Spleen (tissue), 11 donors: ENCODE results near the gene PRKG1. TPM values are rescaled to one million over a fixed set of nuclear protein-coding genes. Genes with fewer than 3 reads are reported as not detected.

Experiments
- DNase-seq: peaks from one replicate; pipeline ENCODE4 v3.0.0-alpha.2; 2020
- H3K27ac ChIP-seq, 8 donors: fragments of 200-600 bp; sonication (generic) in 7 of 8; 1 replicate in 4 of 8; 2 replicates in 4 of 8; pipeline versions ENCODE4 v1.5.0 to v1.8.0; 2016 to 2021; ENCODE audit warnings: inconsistent platforms in 4 of 8, mild to moderate bottlenecking in 4 of 8, moderate library complexity in 1 of 8
- H3K27me3 ChIP-seq, 7 donors: fragments of 200-600 bp; sonication (generic) in 6 of 7; replicated peaks in 1 of 7; 1 replicate in 4 of 7; 2 replicates in 3 of 7; pipeline versions ENCODE4 v1.5.0 to v1.8.0; 2016 to 2021; ENCODE audit warnings: inconsistent platforms in 3 of 7, mild to moderate bottlenecking in 1 of 7
- H3K36me3 ChIP-seq, 6 donors: fragments of 200-600 bp; sonication (generic) in 5 of 6; 1 replicate in 4 of 6; 2 replicates in 2 of 6; pipeline versions ENCODE4 v1.5.0 to v1.8.0; 2016 to 2021; ENCODE audit warnings: inconsistent platforms in 2 of 6
- H3K4me1 ChIP-seq, 6 donors: fragments of 200-600 bp; sonication (generic) in 5 of 6; 1 replicate in 3 of 6; 2 replicates in 3 of 6; pipeline versions ENCODE4 v1.5.0 to v1.8.0; 2016 to 2021; ENCODE audit warnings: inconsistent platforms in 3 of 6
- H3K4me3 ChIP-seq, 8 donors: fragments of 200-600 bp; sonication (generic) in 7 of 8; 1 replicate in 4 of 8; 2 replicates in 4 of 8; pipeline versions ENCODE4 v1.5.0 to v1.8.0; 2016 to 2021; ENCODE audit warnings: inconsistent platforms in 4 of 8, mild to moderate bottlenecking in 4 of 8, moderate library complexity in 2 of 8
- H3K9me3 ChIP-seq, 8 donors: fragments of 200-600 bp; sonication (generic) in 7 of 8; 1 replicate in 4 of 8; 2 replicates in 4 of 8; pipeline versions ENCODE4 v1.5.0 to v1.8.0; 2016 to 2021; ENCODE audit warnings: inconsistent platforms in 4 of 8
- POLR2A ChIP-seq, 3 donors: fragments of 450-650 bp; IDR thresholded peaks; one replicate each; pipeline ENCODE4 v1.5.1; 2017; ENCODE audit warnings: antibody characterized with exemption in 3 of 3, mild to moderate bottlenecking in 1 of 3
- POLR2AphosphoS5 ChIP-seq, 3 donors: sonication (generic); formaldehyde crosslinking; IDR thresholded peaks; one replicate each; pipeline ENCODE4 v1.5.1; 2017; ENCODE audit warnings: antibody characterized with exemption in 3 of 3
- WGBS, 5 donors: extraction: QIAGEN DNeasy Blood & Tissue Kit in 3 of 5; methylation state at CpG; one replicate each; pipeline versions ENCODE4 v1.1.5 to v1.1.7; 2013 to 2018; 5-methylcytosine and 5-hydroxymethylcytosine counted together
- intact Hi-C: fragments of 100-400 bp; cut with DNase I; formaldehyde crosslinking; loops from one replicate; pipeline ENCODE4 v1.15.0; 2023; ENCODE audit warnings: low total_unique reads
- polyA plus RNA-seq, 3 donors: library from polyadenylated mRNA; stranded (reverse); fragments of 200-250 nt; gene quantifications; one replicate each; pipeline ENCODE4 v1.2.1, GENCODE V29; 2013
- total RNA-seq, 7 donors: library from RNA; depleted of rRNA in 3 of 7; stranded (reverse); fragments of >200 nt in 3 of 7; fragmentation: NEBNext Ultra II Directional in 4 of 7; extraction: Animal tissue kit (Norgen Biotek cat#: 25700) in 4 of 7; gene quantifications; one replicate each; pipeline versions ENCODE4 v1.1.0 to v1.2.1, GENCODE V29; 2016 to 2021
- TF ChIP-seq, protein P1 (sequence below), 11 experiments: fragments of 200-600 bp in 7 of 11; fragments of 450-650 bp in 4 of 11; sonication (generic) in 4 of 11; IDR thresholded peaks in 8 of 11; conservative IDR thresholded peaks in 3 of 11; 1 replicate in 7 of 11; 2 replicates in 4 of 11; pipeline versions ENCODE4 v1.4.0 to v1.8.0; 2016 to 2021; ENCODE audit warnings: antibody characterized with exemption in 11 of 11, inconsistent platforms in 4 of 11, mild to moderate bottlenecking in 1 of 11
- donor health status: healthy with polysubstance abuse.
- donor health status: DM: no; HTN: no; CAD: no; lungs with moderate emphysema.
- donor health status: DM: no; HTN: no; CAD: no.
- donor health status: Bipolar disorder and iron deficiency.
- donor health status: healthy.
- donor health status: DM: no; HTN: no; CAD: no.
- donor health status: DM: yes; HTN: yes; CAD: no.

The PRKG1 gene
- total and polyA plus RNA-seq, 10 donors = 0.65 to 10.5 (median 7.2) TPM

DNA sequence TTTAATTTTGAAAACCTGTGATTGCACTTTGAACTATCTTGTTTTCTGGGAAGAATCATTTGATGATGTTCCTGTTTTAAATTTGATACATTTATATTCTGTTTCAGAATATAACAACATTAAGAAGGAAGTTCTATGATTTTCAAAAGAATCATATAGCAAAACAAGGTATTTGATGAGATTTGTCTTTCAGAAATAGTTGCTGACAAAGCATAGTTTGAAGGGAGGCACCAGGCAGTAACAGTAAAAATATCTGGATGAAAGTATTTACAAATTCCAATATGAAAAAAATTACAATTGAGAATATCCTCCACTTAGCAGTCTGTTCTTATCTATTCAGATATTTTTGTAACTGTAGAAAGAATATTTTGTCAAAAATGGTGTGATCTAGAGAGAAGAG, 891.2 kb downstream of the PRKG1 start:
- H3K27ac ChIP-seq = no peak overlapping the region
- H3K4me1 ChIP-seq = no peaks in the 10 kb centered on the region
- peaks cover 0 to 4% (median 0%) of the 10 kb centered on the region in 7 donors for H3K27me3 ChIP-seq
- no peak for DNase-seq
- no peaks in the 10 kb centered on the region for H3K9me3 ChIP-seq
- no peak overlapping the region for H3K4me3 ChIP-seq
- intact Hi-C loops = loop anchor here (10.0 kb wide), 1 partner anchor 961 kb away; no protein-coding TSS in a partner anchor
- no peaks in the 10 kb centered on the region for H3K36me3 ChIP-seq
- no peak for TF ChIP-seq POLR2A (IDR thresholded peaks at IDR 0.05)
- TF ChIP-seq, protein P1, sequence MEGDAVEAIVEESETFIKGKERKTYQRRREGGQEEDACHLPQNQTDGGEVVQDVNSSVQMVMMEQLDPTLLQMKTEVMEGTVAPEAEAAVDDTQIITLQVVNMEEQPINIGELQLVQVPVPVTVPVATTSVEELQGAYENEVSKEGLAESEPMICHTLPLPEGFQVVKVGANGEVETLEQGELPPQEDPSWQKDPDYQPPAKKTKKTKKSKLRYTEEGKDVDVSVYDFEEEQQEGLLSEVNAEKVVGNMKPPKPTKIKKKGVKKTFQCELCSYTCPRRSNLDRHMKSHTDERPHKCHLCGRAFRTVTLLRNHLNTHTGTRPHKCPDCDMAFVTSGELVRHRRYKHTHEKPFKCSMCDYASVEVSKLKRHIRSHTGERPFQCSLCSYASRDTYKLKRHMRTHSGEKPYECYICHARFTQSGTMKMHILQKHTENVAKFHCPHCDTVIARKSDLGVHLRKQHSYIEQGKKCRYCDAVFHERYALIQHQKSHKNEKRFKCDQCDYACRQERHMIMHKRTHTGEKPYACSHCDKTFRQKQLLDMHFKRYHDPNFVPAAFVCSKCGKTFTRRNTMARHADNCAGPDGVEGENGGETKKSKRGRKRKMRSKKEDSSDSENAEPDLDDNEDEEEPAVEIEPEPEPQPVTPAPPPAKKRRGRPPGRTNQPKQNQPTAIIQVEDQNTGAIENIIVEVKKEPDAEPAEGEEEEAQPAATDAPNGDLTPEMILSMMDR (IDR thresholded peaks at IDR 0.05 in 8 of 11, conservative IDR thresholded peaks at IDR 0.05 in 3 of 11) = no peak
- TF ChIP-seq POLR2AphosphoS5 (IDR thresholded peaks at IDR 0.05) = no peak

DNA sequence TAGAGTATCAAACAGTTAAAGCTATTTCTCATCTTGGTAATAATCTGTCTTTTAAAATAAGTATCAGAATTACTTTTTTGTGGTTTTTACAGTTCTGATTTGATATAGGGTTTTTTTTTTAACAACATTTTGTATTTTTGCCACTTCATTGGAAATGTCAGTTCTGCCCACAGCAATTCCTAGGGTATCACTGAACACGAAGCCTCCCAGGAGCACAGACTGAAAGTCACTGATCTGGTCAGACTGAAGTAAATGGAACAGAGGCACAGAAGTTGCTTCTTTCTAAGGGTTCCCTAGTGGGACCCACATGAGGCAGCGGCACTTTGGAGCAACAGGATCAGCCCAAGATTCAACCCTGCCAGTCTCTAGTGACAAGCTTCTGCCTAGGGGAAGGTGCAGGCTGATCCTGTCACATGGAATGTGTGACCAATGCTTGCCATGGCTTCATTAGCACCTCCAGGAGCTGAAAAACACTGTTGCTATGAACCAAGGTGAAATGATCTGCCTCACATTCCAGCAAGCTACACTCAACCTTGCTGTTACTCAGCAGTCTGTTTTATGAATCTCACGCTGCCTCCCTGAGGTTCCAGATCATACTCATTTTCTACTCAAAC, 898.6 kb downstream of the PRKG1 start:
- DNase-seq = no peak
- Histone ChIP-seq H3K36me3 (no peaks in the 10 kb centered on the region), H3K9me3 (no peaks in the 10 kb centered on the region), H3K4me3 (no peak overlapping the region), H3K27ac (no peak overlapping the region), H3K27me3 (no peaks in the 10 kb centered on the region), H3K4me1 (no peaks in the 10 kb centered on the region)
- intact Hi-C loops = no loop called here
- TF ChIP-seq POLR2A (IDR thresholded peaks at IDR 0.05) = no peak
- TF ChIP-seq POLR2AphosphoS5 (IDR thresholded peaks at IDR 0.05) = no peak
- TF ChIP-seq, protein P1 (IDR thresholded peaks at IDR 0.05 in 8 of 11, conservative IDR thresholded peaks at IDR 0.05 in 3 of 11) = no peak
- WGBS, 5 donors = 67 to 90% (median 83%) methylated on average over 3 of the region's 3 CpGs

DNA sequence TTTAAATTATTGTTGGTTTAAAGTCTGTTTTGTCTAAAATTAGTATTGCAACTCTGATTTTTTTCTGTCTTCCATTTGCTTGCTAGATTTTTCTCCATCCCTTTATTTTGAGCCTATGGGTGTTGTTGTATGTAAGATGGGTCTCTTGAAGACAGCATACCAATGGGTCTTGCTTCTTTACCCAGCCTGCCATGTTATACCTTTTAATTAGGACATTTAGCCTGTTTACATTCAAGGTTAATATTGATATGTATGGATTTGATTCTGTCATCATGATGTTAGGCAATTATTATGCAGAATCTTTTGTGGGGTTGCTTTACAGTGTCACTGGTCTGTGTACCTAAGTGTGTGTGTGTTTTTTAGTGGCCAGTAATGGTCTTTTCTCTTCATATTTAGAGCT, 906.5 kb downstream of the PRKG1 start:
- intact Hi-C loops = no loop called here
- Histone ChIP-seq H3K4me1 (no peaks in the 10 kb centered on the region), H3K27me3 (no peaks in the 10 kb centered on the region), H3K27ac (no peak overlapping the region), H3K9me3 (peaks cover 0 to 14% (median 6%) of the 10 kb centered on the region in 8 donors), H3K4me3 (no peak overlapping the region), H3K36me3 (no peaks in the 10 kb centered on the region)
- DNase-seq = no peak
- TF ChIP-seq POLR2A (IDR thresholded peaks at IDR 0.05) = no peak
- no peak for TF ChIP-seq POLR2AphosphoS5 (IDR thresholded peaks at IDR 0.05)
- TF ChIP-seq, protein P1 (IDR thresholded peaks at IDR 0.05 in 8 of 11, conservative IDR thresholded peaks at IDR 0.05 in 3 of 11) = no peak

DNA sequence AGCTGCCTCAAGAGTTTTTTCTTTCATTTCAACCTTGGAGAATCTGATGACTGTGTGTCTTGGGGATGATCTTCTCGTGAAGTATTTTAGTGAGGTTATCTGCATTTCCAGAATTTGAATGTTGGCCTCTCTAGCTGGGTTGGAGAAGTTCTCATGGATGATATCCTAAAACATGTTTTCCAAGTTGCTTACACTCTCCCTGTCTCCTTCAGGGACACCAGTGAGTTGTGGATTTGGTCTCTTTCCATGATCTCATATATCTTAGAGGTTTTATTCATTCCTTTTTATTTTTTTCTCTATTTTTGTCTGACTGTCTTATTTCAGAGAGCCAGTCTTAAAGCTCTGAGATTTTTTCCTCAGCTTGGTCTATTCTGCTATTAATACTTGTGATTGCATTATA, 907.4 kb downstream of the PRKG1 start:
- no peak for DNase-seq
- 70 to 88% (median 79%) methylated on average over 1 of the region's 1 CpG for WGBS, 5 donors
- Histone ChIP-seq H3K27me3 (no peaks in the 10 kb centered on the region), H3K36me3 (no peaks in the 10 kb centered on the region), H3K4me1 (no peaks in the 10 kb centered on the region), H3K4me3 (no peak overlapping the region), H3K27ac (no peak overlapping the region), H3K9me3 (peaks cover 0 to 14% (median 6%) of the 10 kb centered on the region in 8 donors)
- intact Hi-C loops = no loop called here
- TF ChIP-seq POLR2AphosphoS5 (IDR thresholded peaks at IDR 0.05) (no peak), POLR2A (IDR thresholded peaks at IDR 0.05) (no peak)
- TF ChIP-seq, protein P1 (IDR thresholded peaks at IDR 0.05 in 8 of 11, conservative IDR thresholded peaks at IDR 0.05 in 3 of 11) = no peak
